Right cardiac atrium (tissue), 5 donors: ENCODE results near the gene PPFIA4. TPM values are rescaled to one million over a fixed set of nuclear protein-coding genes. Genes with fewer than 3 reads are reported as not detected.
"Not testable (repeated sequence)": the region's sequence is repeated elsewhere in the genome, so short reads cannot be mapped to it uniquely, and the experiment has no call there.

Source experiments
- ATAC-seq, 2 donors: fragments of 200-7000 bp; cut with Tn5 transposase; one replicate each; pipeline versions ENCODE4 v1.8.0 to v1.9.1; 2020; ENCODE audit warnings: moderate library complexity in 2 of 2, mild to moderate bottlenecking in 1 of 2
- DNase-seq, 3 donors: peaks; one replicate each; pipeline ENCODE4 v3.0.0-alpha.2; 2020
- H3K27ac ChIP-seq: one replicate; pipeline ENCODE4 v1.5.1; 2013; ENCODE audit warnings: mild to moderate bottlenecking, low read length, control low read depth, moderate library complexity
- H3K27me3 ChIP-seq: one replicate; pipeline ENCODE4 v1.6.1; 2013; ENCODE audit not compliant: control insufficient read depth, insufficient read depth
- H3K4me1 ChIP-seq: one replicate; pipeline ENCODE4 v1.6.1; 2013; ENCODE audit warnings: low read length; ENCODE audit not compliant: control insufficient read depth, insufficient read depth
- H3K4me3 ChIP-seq: one replicate; pipeline ENCODE4 v1.5.1; 2013; ENCODE audit warnings: low read length, control low read depth
- H3K9me3 ChIP-seq: one replicate; pipeline ENCODE4 v1.6.1; 2013; ENCODE audit warnings: low read length; ENCODE audit not compliant: control insufficient read depth
- WGBS: extraction: QIAGEN DNeasy Blood & Tissue Kit; methylation state at CpG from one replicate; pipeline ENCODE4 v1.1.7; 2013; 5-methylcytosine and 5-hydroxymethylcytosine counted together
- intact Hi-C, 4 donors: fragments of 100-400 bp; cut with DNase I; formaldehyde crosslinking; loops; one replicate each; pipeline versions ENCODE4 v1.11.0 to v1.14.0; 2022 to 2023
- long read RNA-seq, 4 donors: library from polyadenylated mRNA; unstranded; transcript quantifications; one replicate each; pipeline ENCODE4 v2.0.0, GENCODE V29; 2020 to 2021
- polyA plus RNA-seq: library from polyadenylated mRNA; stranded (reverse); fragments of 200-250 nt; gene quantifications from one replicate; pipeline ENCODE4 v1.2.3, GENCODE V29; 2013
- total RNA-seq, 4 donors: library from RNA; stranded (reverse); fragmentation: NEBNext Ultra II Directional; extraction: Animal tissue kit (Norgen Biotek cat#: 25700); gene quantifications; one replicate each; pipeline ENCODE4 v1.2.1, GENCODE V29; 2021
- donor health status: healthy with polysubstance abuse.
- donor health status: DM: no; HTN: yes; CAD: no.
- donor health status: DM: no; HTN: no; CAD: no.
- donor health status: DM: no; HTN: yes; CAD: no; lungs with severe emphysema.
- donor health status: DM: yes; HTN: yes; CAD: no.

Gene PPFIA4
- 10 to 100 TPM; 14.0 to 50.3 (median 29.4) TPM for total RNA-seq
- polyA plus RNA-seq: 29.3 TPM
- long read RNA-seq, donor 1, partial matches to known transcripts: 22 of 36 reads
- long read RNA-seq, donor 1, other reads (novel, unspliced or antisense): 13 of 36 reads
- long read RNA-seq, donor 2, partial matches to known transcripts: 14 of 26 reads
- long read RNA-seq, donor 2, other reads (novel, unspliced or antisense): 12 of 26 reads
- long read RNA-seq, donor 3, partial matches to known transcripts: 14 of 29 reads
- long read RNA-seq, donor 3, other reads (novel, unspliced or antisense): 15 of 29 reads
- long read RNA-seq, donor 4, partial matches to known transcripts: 23 of 56 reads
- long read RNA-seq, donor 4, other reads (novel, unspliced or antisense): 32 of 56 reads

- Histone ChIP-seq H3K4me3 (peak within 1 kb of the TSS; percentile 64), H3K9me3 (no peaks in the 10 kb centered on the region), H3K4me1 (peaks cover 2% of the 10 kb centered on the region), H3K27ac (peak within 1 kb of the TSS; percentile 84), H3K27me3 (no peaks in the 10 kb centered on the region)
- 10% methylated on average over 52 of the region's 52 CpGs for WGBS
- peak; percentile 88 to 96 (median 95) for DNase-seq
- intact Hi-C loops: no loop called here
- peak; percentile 91 to 92 for ATAC-seq
These were observed at the start of gene PPFIA4 for GRCh38 chr1:203026031-203026665. PPFIA4 (plus strand) TSS chr1:203026491; CDS start chr1:203039009, 12,518 bp downstream.

- Histone ChIP-seq H3K9me3 (no peaks in the 10 kb centered on the region), H3K27ac (no peak overlapping the region), H3K4me3 (no peak overlapping the region), H3K27me3 (no peaks in the 10 kb centered on the region), H3K4me1 (no peaks in the 10 kb centered on the region)
- DNase-seq (no peak), ATAC-seq (no peak)
- WGBS: 38% methylated on average over 3 of the region's 3 CpGs
- intact Hi-C loops: no loop called here
These were observed 49.7 kb upstream of the PPFIA4 start for GRCh38 chr1:202976633-202977032.

- no peaks in the 10 kb centered on the region for H3K4me1 ChIP-seq
- no peak overlapping the region for H3K27ac ChIP-seq
- WGBS: 45% methylated on average over 2 of the region's 2 CpGs
- no peak overlapping the region for H3K4me3 ChIP-seq
- H3K27me3 ChIP-seq: no peaks in the 10 kb centered on the region
- H3K9me3 ChIP-seq: no peaks in the 10 kb centered on the region
- DNase-seq: no peak
- intact Hi-C loops: no loop called here
- no peak for ATAC-seq
These were observed 46.8 kb upstream of the PPFIA4 start for GRCh38 chr1:202979459-202979858.

GRCh38 chr1:202981939-202982338, 44.4 kb upstream of the PPFIA4 start:
- ATAC-seq (no peak), DNase-seq (no peak)
- no peak overlapping the region for H3K4me3 ChIP-seq
- no peak overlapping the region for H3K27ac ChIP-seq
- H3K4me1 ChIP-seq: no peaks in the 10 kb centered on the region
- intact Hi-C loops: no loop called here
- no peaks in the 10 kb centered on the region for H3K9me3 ChIP-seq
- H3K27me3 ChIP-seq: no peaks in the 10 kb centered on the region
- WGBS: 37% methylated on average over 2 of the region's 2 CpGs

- no peak for DNase-seq
- intact Hi-C loops: no loop called here
- H3K9me3 ChIP-seq: peaks cover 2% of the 10 kb centered on the region
- WGBS: 78% methylated on average over 3 of the region's 3 CpGs
- ATAC-seq: no peak
- H3K4me3 ChIP-seq: no peak overlapping the region
- H3K27me3 ChIP-seq: no peaks in the 10 kb centered on the region
- H3K27ac ChIP-seq: no peak overlapping the region
- H3K4me1 ChIP-seq: no peaks in the 10 kb centered on the region
These were observed 43.4 kb upstream of the PPFIA4 start for GRCh38 chr1:202982715-202983430.

- intact Hi-C loops, H3K27me3 ChIP-seq, H3K4me3 ChIP-seq, H3K27ac ChIP-seq, ATAC-seq, H3K4me1 ChIP-seq, H3K9me3 ChIP-seq, DNase-seq: not testable (repeated sequence)
- WGBS: 74% methylated on average over 9 of the region's 9 CpGs
These were observed 40.2 kb upstream of the PPFIA4 start for GRCh38 chr1:202986120-202986519.

- intact Hi-C loops: no loop called here
- DNase-seq (no peak), ATAC-seq (no peak)
- WGBS: 49% methylated on average over 7 of the region's 7 CpGs
- no peak overlapping the region for H3K4me3 ChIP-seq
- no peak overlapping the region for H3K27ac ChIP-seq
- H3K27me3 ChIP-seq: no peaks in the 10 kb centered on the region
- H3K9me3 ChIP-seq: peaks cover 2% of the 10 kb centered on the region
- no peaks in the 10 kb centered on the region for H3K4me1 ChIP-seq
These were observed 39.0 kb upstream of the PPFIA4 start for GRCh38 chr1:202987255-202987654.

GRCh38 chr1:202987922-202988583, 38.2 kb upstream of the PPFIA4 start:
- Histone ChIP-seq H3K4me3 (no peak overlapping the region), H3K27ac (no peak overlapping the region), H3K27me3 (no peaks in the 10 kb centered on the region), H3K4me1 (no peaks in the 10 kb centered on the region), H3K9me3 (peaks cover 2% of the 10 kb centered on the region)
- DNase-seq: no peak
- intact Hi-C loops: no loop called here
- ATAC-seq: no peak
- 59% methylated on average over 5 of the region's 5 CpGs for WGBS

- WGBS: 86% methylated on average over 2 of the region's 2 CpGs
- no peaks in the 10 kb centered on the region for H3K27me3 ChIP-seq
These were observed 36.4 kb upstream of the PPFIA4 start for GRCh38 chr1:202989879-202990278.

GRCh38 chr1:202991112-202991511, 35.2 kb upstream of the PPFIA4 start:
- Histone ChIP-seq H3K9me3 (peaks cover 2% of the 10 kb centered on the region), H3K4me1 (no peaks in the 10 kb centered on the region), H3K4me3 (no peak overlapping the region), H3K27me3 (no peaks in the 10 kb centered on the region), H3K27ac (no peak overlapping the region)
- intact Hi-C loops: no loop called here
- ATAC-seq (no peak), DNase-seq (no peak)

More at GRCh38 chr1:202989879-202990278, 36.4 kb upstream of the PPFIA4 start:
- Histone ChIP-seq H3K27ac (no peak overlapping the region), H3K4me1 (no peaks in the 10 kb centered on the region), H3K9me3 (peaks cover 2% of the 10 kb centered on the region), H3K4me3 (no peak overlapping the region)
- ATAC-seq: no peak
- no peak for DNase-seq
- intact Hi-C loops: no loop called here
